Astrocyte of the cerebellum (primary cell): ENCODE measurements around the gene SPTBN1.

ENCODE experiments used
- DNase-seq: peaks from one replicate; pipeline ENCODE4 v3.0.0-alpha.2; 2011; ENCODE audit warnings: low read depth
- H3K4me3 ChIP-seq: 2 replicates; pipeline ENCODE4 v1.5.1; 2011; ENCODE audit warnings: mild to moderate bottlenecking, low read depth, low read length, moderate library complexity
- CTCF ChIP-seq: IDR thresholded peaks from 2 replicates; pipeline ENCODE4 v1.5.1; 2012; ENCODE audit warnings: low read length, low read depth, moderate library complexity, mild to moderate bottlenecking; ENCODE audit errors: missing control alignments
- in situ Hi-C: cut with HindIII; loops from 2 replicates; pipeline ENCODE4 v1.10.0; 2017; ENCODE audit warnings: low sequenced_read_pairs

The SPTBN1 gene

GRCh38 chr2:54649191-54649590 lies 193.1 kb downstream of the SPTBN1 start:
- no peak for DNase-seq
- in situ Hi-C loops = no loop called here
- no peak overlapping the region for H3K4me3 ChIP-seq
- TF ChIP-seq CTCF = no peak

GRCh38 chr2:54649633-54650032 lies 193.5 kb downstream of the SPTBN1 start:
- H3K4me3 ChIP-seq = no peak overlapping the region
- no peak for TF ChIP-seq CTCF
- no peak for DNase-seq
- in situ Hi-C loops = no loop called here

- in situ Hi-C loops = no loop called here
- TF ChIP-seq CTCF = no peak
- no peak for DNase-seq
- no peak overlapping the region for H3K4me3 ChIP-seq
These were observed 194.5 kb downstream of the SPTBN1 start for GRCh38 chr2:54650612-54651011.

- TF ChIP-seq CTCF = no peak
- no peak overlapping the region for H3K4me3 ChIP-seq
- DNase-seq = no peak
- in situ Hi-C loops = no loop called here
These were observed 195.2 kb downstream of the SPTBN1 start for GRCh38 chr2:54651291-54651690.

GRCh38 chr2:54652540-54652939 lies 196.4 kb downstream of the SPTBN1 start:
- no peak for TF ChIP-seq CTCF
- in situ Hi-C loops = no loop called here
- DNase-seq = no peak
- H3K4me3 ChIP-seq = no peak overlapping the region

- in situ Hi-C loops = no loop called here
These were observed 197.6 kb downstream of the SPTBN1 start for GRCh38 chr2:54653572-54654204.

More at GRCh38 chr2:54653572-54654204, 197.6 kb downstream of the SPTBN1 start:
- no peak for DNase-seq
- TF ChIP-seq CTCF = no peak
- no peak overlapping the region for H3K4me3 ChIP-seq
